ENCODE results near the gene IQSEC1.

IQSEC1 gene

GRCh38 chr3:13025778-13026518 lies 47.3 kb downstream of the IQSEC1 start:
- DNase-seq: no peak

DNA sequence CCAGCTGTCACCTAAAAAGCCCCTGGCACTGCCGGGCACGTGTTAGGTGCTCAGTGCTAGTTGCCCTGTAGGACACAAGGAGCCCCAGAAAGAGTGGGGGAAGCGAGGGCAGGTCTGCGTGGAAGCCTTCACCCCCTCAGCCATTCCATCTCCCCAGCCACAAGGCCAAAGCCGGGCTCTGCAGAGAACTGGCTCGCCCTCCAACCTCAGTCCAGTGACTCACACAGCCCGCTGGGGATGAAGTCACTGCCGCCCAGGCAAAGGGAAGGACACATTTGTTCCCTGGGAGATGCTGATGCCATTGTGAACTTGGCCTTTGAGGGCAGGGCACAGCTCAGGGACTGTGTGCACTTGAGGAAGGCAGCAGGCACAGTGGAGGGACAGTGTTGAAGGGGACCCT lies 48.1 kb downstream of the IQSEC1 start:
- no peak for DNase-seq

DNA sequence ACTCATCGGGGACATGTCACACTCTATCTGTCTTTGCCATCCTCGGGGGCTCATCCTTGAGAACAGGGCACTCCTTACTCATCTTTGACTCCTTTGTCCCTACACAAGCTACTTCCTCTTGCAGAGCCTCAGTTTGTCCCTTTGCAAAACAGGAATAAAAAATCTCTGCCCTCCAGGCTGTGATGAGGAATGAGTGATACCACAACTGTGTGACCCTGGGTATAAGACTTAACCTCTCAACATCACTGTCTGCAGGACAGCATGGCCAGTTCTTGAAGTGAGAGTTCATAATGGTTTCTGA lies 48.5 kb downstream of the IQSEC1 start:
- DNase-seq: no peak

DNA sequence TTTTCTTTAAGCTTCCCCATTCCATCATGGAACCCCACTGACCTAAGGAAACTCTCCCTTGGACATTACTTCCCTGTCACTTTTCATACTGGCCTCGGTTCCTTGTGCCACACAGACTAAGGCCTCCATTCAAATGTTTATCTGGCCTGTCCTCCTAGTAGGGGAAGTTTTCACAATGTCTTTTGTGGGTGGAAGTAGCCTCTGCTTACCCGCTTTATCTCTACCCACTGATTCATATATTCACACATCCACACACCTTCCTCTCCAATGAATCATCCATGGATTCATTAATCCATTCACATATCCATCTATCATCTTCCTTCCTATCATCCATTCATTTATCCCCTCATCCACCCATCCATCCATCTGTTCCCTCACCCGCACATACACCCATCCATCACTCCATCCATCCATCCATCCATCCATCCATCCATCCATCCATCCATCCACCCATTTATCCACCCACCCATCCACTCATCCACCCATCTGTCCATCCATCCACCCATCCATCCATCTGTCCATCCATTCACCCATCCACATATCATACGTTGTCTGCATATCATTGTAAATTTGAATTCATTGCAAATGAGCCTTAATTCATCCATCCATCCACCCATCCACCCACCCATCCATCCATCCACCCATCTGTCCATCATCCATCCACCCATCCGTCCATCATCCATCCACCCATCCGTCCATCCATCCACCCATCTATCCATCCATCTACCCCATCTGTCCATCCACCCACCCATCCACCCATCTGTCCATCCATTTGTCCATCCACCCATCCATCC lies 49.1 kb downstream of the IQSEC1 start:
- DNase-seq: no peak

DNA sequence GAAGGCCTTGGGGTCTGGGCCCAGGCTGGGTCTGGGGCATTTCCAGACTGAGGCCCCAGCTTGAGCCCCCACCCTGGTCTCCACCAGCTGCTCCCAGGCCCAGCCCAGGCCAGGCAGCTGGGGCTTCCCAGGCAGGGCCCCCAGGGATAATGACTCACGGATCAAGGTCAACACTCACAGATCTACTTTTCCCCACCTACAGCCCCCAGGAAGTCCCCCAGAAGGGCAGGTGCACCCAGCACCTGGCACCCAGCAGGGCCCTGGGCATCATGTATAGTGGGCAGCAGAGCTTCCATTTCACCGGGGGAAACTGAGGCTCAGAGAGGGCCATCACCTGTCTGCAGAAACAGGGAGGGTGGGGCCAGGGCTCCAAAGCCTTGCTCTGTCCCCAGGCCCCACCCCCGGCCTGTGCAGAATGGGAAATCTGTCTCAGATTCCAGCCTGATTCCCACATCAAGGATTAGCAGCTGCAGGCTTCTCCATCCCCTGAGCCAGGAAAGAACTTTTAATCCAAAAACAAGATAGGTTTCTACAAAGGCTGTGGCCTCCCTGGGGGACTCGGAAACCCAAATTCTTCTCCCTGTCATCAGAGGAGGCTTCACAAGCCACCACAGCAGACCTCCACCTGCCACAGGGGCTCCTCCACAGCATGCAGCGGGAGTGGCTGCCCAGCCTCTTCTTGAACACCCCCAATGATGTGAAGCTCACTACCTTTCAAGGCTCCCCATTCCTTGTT lies 49.8 kb downstream of the IQSEC1 start:
- DNase-seq: no peak

DNA sequence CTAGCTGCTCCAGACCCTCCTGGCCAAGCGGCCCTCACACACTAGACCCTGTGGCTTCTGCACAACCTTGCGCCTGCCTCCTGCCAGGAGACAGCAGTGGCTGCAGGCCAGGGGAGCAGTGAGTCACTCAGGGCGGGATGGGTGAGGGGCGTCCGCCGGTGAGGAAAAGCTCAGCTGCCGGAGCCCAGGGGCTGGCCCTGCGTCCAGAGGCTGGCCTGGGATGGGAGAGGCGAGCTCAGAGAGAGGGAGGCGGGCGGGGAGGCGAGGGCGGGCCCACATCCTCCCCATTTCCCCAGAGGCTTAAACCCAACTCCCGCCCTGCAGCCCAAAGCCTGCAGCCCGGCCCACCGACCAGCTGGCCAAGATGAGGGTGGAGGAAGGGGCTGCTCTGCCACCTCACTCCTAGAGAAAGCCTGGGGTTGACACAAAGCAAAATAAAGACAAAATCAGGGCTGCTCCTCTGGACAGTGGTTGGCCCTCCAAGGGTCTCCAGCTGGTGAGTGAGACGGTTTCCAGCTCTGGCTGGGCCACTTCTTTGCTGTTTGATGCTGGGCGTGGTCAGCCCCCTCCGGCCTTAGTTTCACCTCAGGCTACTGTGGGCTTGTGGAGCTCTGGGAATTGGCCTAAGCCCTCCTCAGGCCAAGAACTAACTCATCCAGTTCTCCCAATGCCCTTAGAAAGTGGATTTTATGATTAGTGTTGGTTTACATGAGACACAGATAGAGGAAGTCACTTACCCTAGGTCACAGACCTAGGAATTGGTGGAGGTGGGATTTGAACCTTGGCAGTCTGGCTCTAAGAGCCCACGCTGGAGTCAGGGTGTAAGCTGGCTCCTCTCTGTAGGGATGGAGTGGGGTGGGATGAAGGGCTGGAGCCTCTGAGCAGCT lies 50.6 kb downstream of the IQSEC1 start:
- no peak for DNase-seq

DNA sequence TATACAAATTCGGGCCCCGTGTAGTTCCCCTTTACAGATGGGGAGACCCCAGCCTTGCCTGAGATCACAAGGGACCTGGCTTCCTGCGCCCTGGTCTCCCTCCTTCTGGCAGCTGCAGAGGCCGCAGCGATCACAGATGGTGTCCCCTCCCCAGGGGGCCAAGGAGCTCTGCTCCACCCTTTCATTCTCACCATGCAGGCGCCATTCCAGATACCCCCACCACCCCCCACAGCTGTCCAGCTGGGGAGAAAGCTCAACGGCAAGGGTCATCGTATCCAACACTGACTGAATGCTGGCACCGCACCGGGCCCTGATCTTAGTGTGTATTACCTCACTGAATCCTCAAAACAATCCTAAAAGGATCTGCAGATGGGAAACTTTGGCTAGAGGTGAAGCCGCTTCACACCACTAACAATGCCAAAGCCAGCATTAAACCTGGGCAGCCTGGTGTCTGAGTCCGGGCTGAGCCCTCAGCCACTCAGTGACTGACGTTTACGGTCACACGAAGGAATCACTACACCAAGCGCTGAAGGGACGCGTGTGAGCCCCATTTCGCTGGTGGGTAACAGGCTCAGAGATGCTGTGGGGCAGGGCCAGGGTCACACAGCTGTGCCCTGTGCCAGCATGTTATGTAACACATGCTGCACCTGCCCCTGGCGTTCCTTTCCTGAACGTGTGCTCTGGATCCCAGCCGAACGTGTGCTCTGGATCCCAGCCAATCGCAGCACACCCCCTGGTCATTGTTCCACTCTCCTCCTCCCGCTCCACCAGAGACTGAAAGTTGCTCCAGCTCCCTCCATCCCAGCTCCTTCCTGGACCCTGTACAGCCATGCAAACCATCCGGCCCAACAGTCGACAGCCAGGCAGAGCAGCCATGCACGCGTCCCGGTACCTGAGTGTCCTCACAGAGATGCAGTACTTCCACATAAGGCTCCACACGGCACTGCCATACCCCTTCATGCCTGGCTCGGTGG lies 51.8 kb downstream of the IQSEC1 start:
- DNase-seq: no peak

- DNase-seq: no peak
Observed at GRCh38 chr3:13020159-13020750, 53.0 kb downstream of the IQSEC1 start.

DNA sequence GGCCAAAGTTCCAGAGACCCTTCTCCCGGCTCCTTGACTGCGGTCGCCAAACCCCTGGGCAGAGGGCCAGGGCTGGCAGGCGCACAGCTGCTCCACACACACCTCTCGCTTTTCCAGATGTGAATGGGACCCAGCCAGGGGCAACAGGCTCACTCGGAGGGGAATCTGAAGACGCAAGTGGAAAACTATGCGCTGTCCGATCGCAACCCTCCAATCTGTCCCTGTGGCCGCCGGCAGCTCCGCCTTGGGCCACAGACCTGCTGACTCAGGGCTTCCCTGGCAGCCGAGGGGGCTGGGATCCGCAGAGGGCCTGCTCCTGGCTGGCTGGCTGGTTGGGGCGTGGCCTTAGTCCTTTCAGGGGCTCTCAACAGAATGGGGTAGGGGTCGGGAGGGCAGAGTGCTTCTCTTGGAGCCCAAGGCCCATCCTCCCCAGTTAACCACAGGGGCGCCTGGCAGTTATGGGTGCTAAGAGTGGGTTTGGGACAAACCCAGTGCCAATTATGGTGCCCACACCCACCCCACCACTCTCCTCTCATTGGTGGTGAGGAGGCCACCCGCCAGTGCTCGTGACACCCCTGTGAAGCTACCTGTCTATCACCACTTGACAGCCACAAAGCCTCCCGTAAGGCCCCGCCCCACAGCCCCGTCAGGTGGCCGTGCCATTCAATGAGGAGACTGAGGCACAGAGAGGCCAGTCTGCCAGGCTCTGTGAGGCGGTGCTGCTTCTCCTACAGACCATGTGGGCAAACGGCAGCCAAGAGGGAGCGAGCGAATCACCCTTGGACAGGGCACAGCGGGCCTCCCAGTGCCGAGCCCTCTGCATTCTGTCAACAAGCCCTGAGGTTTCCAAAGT lies 53.8 kb downstream of the IQSEC1 start:
- peak; percentile 44 for DNase-seq

GRCh38 chr3:13018561-13019242 lies 54.5 kb downstream of the IQSEC1 start:
- no peak for DNase-seq

- DNase-seq: no peak
Observed at GRCh38 chr3:13018043-13018451, 55.2 kb downstream of the IQSEC1 start.

DNA sequence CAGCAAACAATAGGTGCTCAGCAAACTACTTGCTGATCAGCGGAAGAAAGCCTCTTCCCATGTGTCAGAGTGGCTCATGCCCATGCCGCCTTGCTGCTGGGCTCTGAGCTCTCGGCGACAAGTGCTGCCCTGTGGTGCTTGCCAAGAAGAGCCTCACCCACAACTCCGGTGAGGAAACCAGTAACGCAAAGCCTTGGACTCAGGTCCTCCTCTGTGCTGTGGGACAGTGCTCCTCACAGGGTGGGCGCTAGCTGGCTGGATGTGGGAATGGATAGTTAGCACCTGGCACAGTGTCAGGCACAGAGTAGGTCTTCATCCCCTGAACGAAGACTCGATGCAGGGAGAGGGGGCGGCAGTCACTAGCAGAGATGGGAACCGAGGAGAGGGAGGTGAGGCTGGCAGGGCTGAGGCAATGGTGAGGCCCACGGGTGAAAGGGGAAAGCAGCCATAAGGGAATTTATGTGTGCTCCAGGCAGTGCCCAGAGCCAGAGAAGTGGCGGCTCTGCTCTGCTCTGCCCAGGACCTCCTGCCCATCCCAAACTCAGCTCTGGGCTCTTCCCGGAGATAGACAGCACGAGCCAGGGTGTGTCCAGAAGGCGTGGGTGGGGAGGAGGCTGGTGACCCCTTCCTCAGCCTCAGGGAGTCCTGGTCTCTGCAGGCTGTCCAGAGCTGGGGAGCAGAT lies 55.7 kb downstream of the IQSEC1 start:
- DNase-seq: no peak

- DNase-seq: no peak
Observed at GRCh38 chr3:13016721-13017255, 56.4 kb downstream of the IQSEC1 start.

DNA sequence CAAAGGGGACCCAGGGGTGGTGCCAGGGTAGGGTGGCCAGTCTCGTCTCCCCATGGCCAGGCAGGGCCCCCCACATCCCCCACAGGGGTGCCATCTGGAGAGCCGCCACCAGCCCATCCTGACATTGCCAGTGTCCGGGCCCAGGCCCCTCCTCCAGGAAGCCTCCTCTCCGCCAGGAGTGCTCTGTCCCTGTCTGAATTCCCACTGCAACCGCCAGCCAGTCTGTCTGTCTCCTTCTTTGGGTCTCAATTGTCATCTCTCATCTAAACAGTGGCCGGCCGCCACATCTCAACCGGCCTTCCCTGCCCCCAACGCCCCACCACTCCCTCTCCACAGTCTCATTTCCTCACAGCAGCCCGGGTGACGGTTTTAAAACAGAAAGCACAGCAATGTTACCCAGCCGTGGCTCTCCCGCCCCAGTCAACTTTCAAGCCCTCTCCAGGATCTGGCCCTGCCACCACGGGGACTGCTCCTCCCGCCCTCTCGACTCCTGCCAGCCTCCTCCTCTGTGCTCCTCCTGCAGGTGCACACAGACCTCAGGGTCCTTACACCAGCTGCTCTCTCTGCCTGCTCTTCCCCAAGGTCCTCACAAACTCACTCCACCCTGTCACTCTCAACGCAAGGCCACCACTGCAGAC lies 57.0 kb downstream of the IQSEC1 start:
- DNase-seq: peak; percentile 74

DNA sequence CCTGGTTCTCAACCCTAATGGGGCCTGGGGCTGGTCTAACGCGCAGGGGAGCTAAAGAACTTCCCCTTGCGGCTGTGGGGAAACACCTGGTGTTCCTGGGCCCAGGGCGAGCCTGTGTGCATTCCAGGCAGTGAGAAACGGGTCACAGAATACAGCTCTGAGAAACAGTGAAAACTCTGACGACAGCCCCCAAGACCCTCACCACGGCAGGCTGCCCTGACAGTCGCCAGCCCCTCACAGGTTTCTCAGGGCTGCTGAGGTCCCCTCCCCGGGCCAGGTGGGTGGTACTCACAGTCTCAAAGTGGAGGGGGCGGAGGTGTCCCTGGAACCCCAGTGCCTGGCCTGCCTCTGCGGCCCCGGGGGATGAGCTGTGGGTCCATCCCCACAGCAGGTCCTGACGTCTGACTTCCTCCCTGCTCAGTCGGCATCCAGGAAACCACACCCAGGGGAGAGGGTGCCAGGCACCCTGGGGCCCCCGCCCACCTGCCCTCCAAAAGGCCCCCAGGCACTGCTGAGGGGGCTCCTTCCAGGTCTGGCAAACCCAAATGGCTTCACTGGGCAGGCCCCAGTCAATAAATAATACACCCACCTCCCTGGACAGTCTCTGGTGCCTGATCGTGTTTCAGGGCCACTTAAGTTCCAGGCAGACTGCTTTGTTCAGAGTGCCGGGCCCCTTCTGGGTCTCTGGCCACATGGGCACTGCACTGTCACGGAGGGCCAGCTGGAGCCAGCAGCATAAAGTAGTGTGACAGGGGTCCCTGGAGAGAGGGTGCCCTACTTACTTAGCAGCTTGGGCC lies 57.7 kb downstream of the IQSEC1 start:
- DNase-seq: no peak

GRCh38 chr3:13014755-13015285 lies 58.4 kb downstream of the IQSEC1 start:
- no peak for DNase-seq

Data from DMS79 (cell line).